Activated CD4-positive, alpha-beta T cell treated with anti-CD3 and anti-CD28 coated beads, Interleukin-2, Interleukin-6, amounts not matched to agents 100 ng/mL and 50 ng/mL, durations not matched to agents 16 hours and 8 hours (primary cell): ENCODE results near the gene CCBE1.
"Not testable (repeated sequence)": the region's sequence is repeated elsewhere in the genome, so short reads cannot be mapped to it uniquely, and the experiment has no call there.

Experiments
- DNase-seq: peaks from one replicate; pipeline ENCODE4 v3.0.0-alpha.2; 2020

The CCBE1 gene

DNA sequence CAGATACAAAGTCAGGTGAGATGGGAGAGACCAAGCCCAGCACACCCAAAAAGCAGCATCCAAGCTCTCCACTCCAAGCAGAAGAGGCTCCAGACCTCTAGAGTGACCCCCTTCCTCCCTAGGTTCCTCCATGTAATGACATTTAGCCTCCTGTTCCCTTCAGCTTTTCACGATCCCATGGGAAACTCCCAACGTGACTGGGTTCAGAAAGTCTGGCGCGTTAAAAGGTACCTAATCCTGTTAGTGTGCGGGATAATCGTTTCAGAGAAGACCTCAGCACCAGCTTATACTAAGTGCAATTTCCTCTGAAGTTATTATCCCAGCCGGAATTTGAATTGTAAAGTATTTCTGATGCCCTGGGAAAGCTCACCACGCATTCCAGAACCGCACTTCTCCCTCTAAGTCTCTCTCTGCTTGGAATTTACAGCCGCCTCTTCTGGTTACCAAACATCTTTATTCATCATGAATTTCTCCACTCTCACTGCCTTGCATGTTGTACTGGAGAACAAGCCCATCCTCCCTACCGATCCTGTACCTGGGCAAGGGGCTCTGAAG is 46.9 kb downstream of the CCBE1 start:
- no peak for DNase-seq

DNA sequence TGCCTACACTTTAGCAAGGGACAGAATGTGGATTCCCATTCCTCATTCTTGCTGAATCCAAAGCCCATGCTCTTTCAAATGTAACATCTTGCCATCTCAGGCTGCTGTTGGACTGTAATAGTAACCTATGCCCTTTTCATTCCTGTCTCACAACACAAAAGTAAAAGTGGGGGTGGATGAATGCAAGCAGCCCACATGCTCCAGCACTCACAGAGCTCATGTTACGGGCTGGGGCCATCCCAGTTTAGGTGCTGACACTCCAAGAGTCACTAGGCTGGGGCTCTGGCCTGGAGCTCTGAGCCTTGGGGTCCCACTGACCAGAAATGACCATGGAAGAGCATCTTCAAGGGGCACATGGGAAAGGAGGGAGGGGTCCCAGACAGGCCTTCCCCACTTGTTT is 47.6 kb downstream of the CCBE1 start:
- DNase-seq: no peak

DNA sequence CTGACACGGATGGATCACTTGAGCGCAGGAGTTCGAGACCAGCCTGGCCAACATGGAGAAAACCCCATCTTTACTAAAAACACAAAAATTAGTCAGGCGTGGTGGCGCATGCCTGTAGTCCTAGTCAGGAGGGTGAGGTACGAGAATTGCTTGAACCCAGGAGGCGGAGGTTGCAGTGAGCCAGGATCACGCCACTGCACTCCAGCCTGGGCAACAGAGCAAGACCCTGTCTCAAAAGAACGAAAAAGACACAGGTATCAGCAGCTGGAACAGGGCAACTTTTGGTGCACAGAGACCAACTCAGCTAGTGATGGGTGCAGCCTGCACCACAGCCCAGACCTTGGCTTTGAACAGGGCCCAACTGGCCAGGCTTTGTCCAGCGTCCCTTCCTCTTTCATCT is 48.8 kb downstream of the CCBE1 start:
- DNase-seq: not testable (repeated sequence)

DNA sequence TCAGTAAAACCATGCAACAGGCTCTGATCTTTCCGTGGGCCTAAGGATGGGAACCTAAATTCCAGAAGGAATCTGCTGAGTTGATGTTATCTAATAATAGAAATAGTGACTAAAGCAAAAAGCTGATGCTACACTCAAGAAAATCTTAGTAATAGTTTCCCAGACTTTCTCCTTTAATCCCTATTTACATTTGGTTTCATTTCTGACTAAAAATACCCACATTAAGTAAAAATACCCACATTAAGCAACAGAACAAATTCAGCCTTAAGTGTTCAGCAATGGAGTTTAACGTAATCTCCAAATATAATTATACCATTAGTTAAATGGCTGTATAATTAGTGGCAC is 50.3 kb downstream of the CCBE1 start:
- DNase-seq: no peak

DNA sequence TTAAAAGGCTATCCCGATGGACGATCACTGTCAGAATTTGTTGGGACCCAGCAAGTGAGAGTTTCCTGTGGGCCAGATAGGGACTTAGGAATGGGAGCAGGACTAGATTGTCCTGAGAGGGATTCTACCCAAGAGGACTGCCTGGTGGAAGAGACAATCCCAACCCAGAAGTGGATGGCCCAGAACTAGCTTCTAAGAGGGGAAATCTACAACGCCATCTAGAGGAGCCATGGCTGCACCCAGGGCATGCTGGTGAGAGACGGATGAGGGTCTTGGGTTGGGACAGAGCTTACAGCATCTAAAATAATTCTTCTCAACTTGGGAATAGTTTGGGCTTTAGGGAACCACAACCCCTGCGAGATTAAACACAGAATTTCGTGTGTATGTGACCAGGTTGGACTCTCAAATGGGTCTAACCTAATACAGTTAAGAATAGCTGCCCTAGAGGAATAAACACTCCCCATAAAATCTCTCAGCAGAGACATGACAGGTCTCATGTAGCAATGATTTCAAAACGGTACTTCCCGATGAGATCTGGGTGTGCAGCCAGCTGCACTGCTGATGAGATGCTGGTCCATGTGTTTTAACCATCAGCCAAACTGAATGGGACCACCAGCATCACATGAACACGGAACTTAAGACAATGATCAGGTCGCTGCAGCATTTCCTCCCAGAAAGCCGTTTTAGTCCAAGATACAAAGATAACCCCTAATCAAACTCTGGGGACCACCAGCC is 50.8 kb downstream of the CCBE1 start:
- no peak for DNase-seq

DNA sequence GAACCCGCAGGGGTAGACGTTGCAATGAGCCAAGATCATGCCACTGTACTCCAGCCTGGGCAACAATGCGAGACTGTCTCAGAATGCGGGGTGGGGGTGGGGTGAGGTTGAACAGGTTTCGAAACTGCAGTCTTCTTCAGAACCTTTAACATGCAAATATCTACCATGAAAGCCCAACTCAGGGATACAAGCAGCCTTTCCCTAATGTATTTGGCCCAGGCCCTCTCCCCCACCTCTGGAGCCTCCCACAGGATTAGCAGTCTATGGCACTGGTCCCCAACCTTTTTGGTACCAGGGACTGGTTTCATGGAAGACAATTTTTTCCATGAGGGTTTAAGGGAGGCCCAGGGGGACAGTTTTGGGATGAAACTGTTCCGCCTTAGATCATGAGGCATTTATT is 53.5 kb downstream of the CCBE1 start:
- no peak for DNase-seq

DNA sequence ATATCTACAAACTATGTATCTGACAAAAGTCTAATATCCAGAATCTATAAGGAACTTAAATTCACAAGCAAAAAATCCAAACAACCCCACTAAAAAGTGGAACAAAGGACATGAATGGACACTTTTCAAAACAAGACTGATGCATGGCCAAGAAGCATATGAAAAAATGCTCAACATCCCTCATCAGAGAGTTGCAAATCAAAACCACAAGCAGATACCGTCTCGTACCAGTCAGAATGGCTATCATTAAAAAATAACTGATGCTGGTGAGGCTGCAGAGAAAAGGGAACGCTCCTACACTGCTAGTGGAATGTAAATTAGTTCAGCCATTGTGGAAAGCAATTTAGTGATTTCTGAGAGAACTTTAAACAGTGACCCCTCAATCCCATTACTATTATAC is 56.5 kb downstream of the CCBE1 start:
- DNase-seq: no peak

DNA sequence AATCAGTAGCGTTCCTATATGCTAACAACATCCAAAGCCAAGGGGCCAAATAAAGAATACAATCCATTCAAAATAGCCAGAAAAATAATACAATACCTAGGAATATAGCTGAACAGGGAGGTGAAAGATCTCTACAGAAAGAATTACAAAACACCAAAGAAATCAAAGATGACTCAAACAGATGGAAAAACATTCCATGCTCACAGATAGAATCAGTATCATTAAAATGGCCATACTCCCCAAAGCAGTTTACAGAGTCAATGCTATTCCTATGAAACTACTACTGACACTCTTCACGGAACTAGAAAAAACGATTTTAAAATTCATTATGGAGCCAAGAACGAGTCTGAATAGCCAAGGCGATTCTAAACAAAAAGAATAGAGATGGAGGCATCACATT is 57.4 kb downstream of the CCBE1 start:
- no peak for DNase-seq

DNA sequence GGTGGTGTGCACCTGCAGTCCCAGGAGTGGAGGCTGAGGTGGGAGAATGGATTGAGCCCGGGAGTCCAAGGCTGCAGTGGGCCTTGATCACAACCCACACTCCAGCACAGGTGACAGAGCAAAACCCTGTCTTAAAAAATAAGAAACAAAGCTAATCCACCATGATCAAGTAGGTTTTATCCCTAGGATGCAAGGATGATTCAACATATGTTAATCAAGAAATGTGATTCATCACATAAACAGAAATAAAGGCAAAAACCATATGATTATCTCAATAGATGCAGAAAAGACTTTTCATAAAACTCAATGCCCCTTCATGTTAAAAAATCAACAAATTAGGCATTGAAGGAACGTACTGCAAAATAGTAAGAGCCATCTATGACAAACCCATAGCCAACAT is 58.1 kb downstream of the CCBE1 start:
- DNase-seq: no peak

DNA sequence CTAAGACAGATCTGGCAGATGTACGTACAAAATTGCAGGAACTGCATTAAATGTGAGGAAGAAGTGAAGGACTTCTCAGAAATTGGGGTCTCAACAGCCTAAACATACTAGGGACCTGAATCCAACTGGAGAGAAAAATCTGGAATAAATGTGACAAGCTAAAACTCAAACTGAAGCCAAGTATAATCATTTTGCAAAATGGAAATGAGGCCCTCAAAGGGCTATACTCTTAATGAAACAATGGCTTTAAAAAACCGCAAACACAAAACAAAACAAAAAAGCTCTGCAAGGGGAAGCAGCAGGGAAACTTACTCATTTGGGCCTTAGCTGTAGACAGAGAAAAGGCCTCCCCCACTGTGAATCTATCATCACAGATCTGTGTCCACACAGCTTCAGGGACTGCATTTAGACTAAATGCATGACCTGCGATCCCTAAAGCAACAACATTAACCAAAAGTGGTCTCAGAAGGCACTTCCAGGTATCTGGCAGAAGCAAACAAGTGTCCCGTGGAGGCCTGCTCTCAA is 63.2 kb downstream of the CCBE1 start:
- no peak for DNase-seq

DNA sequence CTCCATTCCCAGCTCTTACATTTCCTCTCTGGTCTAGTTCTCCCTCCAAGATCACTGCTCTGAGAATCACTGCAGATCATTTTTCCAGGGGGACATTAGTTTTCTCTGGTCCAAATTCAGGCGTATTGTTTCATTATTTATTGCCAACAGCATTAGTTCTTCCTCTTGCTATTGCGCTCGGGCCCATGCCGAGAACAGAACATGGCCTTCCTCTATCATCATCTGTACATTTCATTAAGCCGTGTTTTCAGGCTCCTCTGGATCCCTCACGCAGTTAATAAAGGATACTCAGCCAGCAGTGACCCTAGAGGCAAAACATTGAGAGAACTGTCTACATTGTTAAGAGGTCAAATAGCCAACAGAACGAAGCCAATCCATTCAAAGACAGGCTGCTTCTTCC is 63.9 kb downstream of the CCBE1 start:
- no peak for DNase-seq

DNA sequence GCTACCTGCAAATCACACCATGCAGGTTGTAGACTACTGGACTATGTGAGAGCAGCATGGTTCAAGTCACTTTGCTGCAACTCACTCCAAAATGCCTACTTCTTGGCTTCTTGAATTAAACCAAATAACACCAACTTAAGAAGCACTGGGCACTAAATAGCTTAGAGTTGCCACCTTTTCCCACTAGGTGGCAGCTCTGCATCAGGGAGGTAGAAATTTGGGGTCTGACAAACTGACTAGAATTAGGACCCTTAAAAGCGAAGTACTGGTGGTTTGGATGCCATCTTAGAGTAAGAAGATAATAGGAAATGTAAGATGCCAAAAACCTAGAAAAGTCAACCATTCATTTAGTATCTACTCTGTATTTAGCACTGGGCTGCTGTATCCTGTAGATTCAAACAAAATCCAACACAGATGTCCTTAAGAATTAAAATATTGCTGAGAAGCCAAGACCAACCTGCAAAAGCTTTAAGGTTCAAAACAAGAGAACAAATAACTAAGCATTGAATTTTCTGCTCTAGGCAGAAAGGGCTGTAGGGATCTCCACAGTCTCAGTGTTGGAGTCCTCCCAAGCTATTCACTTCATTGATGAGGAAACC is 65.5 kb downstream of the CCBE1 start:
- DNase-seq: peak; percentile 7

DNA sequence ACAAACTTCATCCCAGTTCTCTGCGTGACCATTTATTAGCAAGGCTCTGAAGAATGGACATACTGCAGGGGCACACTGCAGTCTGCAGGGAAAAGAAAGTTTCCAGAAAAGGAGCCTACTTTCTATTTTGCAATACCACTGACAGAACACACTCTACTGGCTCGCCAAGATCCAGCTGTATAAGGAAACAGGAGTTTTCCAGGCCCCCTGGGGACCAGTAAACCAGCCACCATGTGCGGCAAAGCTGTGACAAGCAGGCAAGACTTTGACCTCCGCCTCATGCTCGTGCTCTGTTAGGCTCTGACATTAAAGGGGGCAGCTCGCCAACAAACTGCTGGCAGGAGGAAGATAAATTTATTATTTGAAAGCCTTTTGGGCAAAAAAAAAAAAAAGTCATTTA is 67.3 kb downstream of the CCBE1 start:
- DNase-seq: no peak

DNA sequence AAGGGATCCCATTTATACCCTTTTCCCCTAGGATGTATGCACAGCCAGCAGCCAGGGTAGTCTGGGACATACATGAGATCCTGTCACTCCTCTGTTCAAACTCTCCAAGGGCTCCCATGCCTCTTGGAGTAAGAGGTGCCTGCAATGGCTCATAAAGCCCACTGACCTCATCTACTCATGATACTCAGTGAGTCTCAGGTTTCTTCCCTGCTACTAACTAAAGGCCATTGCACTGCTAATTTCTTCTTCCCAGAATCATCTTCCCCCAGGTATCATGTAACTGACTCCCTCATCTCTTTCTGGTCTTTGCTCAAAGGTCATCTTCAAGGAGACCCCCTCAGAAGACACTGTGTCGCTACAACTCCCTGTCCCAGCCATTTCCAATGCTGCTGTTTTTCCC is 68.2 kb downstream of the CCBE1 start:
- DNase-seq: no peak

DNA sequence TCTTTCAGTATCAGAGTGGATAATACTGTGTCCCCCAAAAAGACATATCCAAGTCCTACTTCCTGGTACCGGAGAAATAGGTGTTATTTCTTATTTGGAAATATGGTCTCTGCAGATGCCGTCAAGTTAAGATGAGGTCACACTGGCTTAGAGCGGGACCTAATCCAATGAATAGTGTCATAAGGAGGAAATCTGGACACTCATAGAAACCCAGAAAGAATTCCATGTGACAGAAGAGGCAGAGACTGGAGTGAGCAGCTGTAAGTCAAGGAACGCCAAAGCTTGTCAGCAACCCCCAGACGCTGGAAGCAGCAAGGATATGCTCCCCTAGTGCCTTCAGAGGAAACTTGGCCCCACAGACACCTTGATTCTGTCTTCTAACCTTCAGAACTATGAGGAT is 69.8 kb downstream of the CCBE1 start:
- no peak for DNase-seq

DNA sequence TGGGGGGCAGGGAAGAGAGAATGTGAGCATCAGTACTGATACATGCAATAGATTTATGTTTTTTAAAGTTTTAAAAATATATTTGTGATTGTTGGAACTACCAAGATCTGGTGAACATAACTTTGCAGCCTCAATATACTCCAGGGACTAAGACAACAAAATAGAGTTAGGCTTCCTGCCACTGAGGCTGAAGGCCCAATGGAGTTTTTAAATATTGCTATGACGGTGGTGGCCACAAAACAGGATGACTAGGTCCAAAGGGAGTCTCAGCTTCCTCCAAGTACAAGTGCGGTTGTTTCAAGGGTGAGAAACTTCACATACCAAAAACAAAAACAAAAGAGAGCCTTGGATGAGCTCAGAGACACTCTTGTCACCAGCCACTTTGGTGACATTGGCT is 72.9 kb downstream of the CCBE1 start:
- DNase-seq: no peak

DNA sequence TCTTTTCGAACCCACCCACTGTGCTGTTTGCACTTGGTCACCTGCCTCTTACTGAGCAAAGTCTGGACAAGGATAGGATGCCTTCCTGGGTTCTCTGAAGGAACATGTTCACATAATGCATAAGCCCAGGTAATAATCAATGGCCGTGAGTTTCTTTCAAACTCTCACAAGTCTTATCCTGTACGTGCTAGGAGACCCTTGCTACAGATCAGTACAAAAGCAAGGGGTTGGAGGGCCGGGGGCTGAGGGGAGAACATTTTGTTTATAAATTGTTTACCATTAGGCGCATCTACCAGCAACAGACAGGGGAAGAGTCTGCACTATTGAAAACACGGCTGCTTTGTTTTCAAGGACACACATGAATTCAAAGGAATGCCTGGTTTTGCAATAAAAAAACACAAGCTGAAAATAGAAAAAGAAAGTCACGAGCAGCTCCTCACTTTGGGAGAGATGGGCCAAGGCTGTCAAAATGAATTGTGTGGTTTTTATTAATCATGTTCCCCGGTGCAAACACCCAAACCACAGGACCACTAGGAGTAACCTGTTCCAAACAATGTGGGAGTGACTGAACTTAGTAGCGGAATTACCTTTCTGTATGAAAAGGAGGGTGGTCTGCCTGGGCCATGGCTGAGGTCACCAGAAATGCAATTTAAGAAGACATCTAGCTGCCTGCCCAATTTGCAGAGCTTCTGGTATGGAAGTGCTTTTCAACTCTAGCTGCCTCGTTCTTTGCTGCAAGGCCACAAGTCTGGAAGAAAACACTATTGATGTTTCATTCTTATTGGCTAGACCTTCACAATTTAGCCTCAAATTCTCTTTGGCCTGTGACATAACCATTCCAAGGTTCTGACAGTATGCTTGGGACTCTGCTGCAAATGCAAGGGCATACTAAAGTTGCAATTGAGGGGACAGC is 73.5 kb downstream of the CCBE1 start:
- DNase-seq: no peak

DNA sequence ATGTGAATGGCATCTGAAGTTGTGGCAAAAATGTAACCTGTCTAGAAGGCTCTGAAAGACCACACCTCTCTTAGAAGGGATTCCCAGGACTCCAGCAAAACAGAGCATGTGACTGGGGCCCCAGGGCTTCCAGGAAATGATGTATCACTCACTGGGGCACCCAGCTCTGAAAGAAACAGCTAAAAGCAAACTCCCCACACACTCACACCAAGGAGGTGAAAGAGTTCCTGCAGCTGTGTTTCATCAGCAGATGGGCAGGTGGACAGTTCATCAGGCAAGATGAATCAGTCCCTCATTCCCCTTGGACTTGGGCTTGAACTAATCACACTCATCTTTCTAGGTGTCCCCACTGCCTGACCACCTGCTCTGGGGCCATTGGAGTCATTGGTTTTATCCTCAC is 76.2 kb downstream of the CCBE1 start:
- DNase-seq: peak; percentile 1

DNA sequence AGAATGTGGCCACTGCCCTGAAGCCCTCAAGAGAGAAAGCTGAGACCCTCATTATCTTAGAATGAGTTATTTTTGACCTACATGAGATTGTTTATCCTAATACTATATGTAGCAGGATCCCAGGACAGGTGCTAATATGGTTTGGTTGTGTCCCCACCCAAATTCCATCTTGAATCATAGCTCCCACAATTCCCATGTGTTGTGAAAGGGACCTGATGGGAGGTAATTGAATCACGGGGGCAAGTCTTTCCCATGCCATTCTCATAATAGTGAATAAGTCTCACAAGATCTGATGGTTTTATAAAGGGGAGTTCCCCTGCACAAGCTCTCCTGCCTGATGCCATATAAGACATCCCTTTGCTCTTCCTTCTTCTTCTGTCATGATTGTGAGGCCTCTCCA is 76.8 kb downstream of the CCBE1 start:
- no peak for DNase-seq

DNA sequence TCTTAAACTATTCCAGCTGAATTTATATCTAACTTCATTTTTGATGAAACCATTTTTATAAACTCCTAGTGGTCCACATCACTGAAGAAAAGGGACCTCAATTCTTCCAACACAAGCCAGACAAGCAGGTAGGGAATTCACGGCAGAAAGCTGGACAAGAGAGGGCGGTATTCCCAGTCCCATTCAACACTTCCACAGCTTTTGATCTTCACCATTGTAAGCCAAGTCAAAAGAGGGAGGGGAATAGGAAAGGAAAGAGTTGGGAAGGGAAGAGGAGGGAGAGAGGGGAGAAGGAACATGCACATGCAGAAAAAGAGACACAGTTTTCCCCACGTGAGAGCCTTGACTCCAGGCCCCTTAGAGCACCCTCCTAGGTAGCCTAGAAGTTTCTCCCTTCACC is 77.4 kb downstream of the CCBE1 start:
- no peak for DNase-seq

DNA sequence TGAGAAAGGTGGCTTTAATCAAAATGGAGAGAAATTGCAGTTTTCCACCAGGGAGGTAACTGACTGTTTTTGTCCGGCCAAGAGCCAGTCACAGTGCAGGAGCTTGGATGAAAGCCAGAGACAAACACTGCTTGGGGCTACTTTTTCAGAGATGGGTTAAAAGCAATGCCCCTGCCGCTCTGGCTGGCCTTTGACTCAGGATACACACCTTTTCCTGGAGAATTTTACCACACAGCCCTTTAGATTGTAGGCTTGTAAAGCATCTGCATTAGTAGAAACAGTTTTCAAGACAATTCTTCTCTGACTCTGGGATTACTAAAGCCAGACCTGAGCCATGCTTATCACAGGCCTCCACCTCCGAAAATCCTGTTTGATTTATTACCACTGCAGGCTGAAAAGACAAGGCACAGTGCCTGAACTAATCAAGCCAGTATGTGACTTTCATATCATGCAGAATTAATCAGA is 79.7 kb downstream of the CCBE1 start:
- DNase-seq: no peak

DNA sequence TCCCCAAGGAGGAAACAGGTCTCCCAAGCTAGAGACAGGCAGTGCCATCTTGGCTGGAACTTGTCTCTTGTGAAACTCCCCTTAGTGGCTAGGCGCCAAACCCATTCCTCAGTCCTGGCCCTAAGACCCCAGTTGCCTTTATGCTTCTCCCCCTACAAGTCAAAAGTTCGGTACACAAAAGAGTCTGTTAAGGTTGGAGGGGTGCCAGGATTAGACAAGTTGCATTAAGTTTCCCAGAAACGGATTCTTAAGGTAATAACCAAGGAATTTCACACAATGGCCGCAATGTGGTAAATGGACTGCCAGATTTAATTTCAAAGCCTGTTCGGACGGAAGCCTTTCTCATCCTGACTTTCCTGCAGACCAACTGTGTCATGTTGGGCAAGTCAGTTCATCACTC is 80.7 kb downstream of the CCBE1 start:
- no peak for DNase-seq

DNA sequence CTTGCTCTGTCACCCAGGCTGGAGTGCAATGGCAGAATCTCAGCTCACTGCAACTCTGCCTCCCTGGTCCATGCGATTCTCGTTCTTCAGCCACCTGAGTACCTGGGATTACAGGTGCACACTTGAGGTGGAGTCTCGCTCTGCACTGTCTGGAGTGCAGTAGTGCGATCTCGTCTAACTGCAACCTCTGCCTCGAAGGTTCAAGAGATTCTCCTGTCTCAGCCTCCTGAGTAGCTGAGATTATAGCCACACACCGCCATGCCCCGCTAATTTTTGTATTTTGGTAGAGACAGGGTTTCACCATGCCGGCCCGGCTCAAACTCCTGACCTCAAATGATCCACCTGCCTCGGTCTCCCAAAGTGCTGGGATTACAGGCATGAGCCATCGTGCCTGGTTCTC is 83.3 kb downstream of the CCBE1 start:
- no peak for DNase-seq

DNA sequence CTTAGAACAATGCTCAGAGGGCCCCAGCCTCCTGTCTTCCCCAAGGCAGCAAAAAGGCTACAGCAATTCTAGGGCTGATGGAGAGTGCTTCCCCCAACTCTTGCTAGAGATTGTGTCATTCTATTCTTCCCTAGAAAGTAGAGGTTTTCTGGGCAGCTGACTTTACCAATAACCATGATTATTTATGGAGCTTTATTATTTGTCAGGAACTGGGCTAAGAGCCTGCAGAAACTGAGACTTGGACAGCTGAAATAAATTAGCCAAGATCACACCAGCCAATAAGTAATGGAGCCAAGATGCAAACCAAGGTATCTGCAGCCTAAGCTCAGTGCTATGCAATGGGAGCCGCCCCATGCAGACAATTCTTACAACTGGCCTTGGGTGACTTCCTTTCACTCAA is 84.8 kb downstream of the CCBE1 start:
- no peak for DNase-seq
